ENCODE measurements around the gene GTSE1.
A peak's percentile ranks its signal among the peaks of the same experiment; 100 is the strongest.

GTSE1 gene

GRCh38 chr22:46378426-46379065, 81.9 kb downstream of the GTSE1 start:
- no peak overlapping the region for H3K27ac ChIP-seq
- H4K20me1 ChIP-seq = peaks cover 0 to 64% (median 25%) of the 10 kb centered on the region in 11 experiments; a peak in 18 of 22 replicates
- TF ChIP-seq Cebpa-rat (IDR thresholded peaks at IDR 0.05) = no peak
- no peak overlapping the region for H3K9ac ChIP-seq
- H3K27me3 ChIP-seq = peaks cover 18 to 66% (median 37%) of the 10 kb centered on the region in 11 experiments
- peaks cover 0 to 24% (median 7%) of the 10 kb centered on the region in 11 experiments; a peak in 8 of 22 replicates for H3K36me3 ChIP-seq
- peaks cover 21 to 51% (median 41%) of the 10 kb centered on the region in 10 experiments for H3K4me1 ChIP-seq
- H3K4me3 ChIP-seq = no peak overlapping the region
- H3K4me2 ChIP-seq = 0 out of 22 replicates have a peak overlapping the region, but pooled peaks of 1 of the 11 experiments have one; percentile 86
- peaks cover 16 to 26% (median 22%) of the 10 kb centered on the region in 11 experiments for H3K9me3 ChIP-seq (replicated peaks in 1 of 11)

GRCh38 chr22:46379066-46379930, 82.6 kb downstream of the GTSE1 start:
- peaks cover 0 to 24% (median 7%) of the 10 kb centered on the region in 11 experiments; a peak in 8 of 22 replicates for H3K36me3 ChIP-seq
- peak in 1 of 11 experiments; percentile 44; a peak in 1 of 22 replicates for TF ChIP-seq Cebpa-rat (IDR thresholded peaks at IDR 0.05)
- H3K4me2 ChIP-seq = peak overlapping the region in 5 of 11 experiments; percentile 66 to 94 (median 79); a peak in 10 of 22 replicates
- H3K4me3 ChIP-seq = no peak overlapping the region
- peaks cover 13 to 43% (median 33%) of the 10 kb centered on the region in 10 experiments for H3K4me1 ChIP-seq
- no peak overlapping the region for H3K9ac ChIP-seq
- H3K9me3 ChIP-seq (replicated peaks in 1 of 11) = peaks cover 16 to 26% (median 22%) of the 10 kb centered on the region in 11 experiments
- H4K20me1 ChIP-seq = peaks cover 0 to 56% (median 18%) of the 10 kb centered on the region in 11 experiments; a peak in 17 of 22 replicates
- H3K27ac ChIP-seq = no peak overlapping the region
- peaks cover 18 to 59% (median 37%) of the 10 kb centered on the region in 11 experiments for H3K27me3 ChIP-seq

- TF ChIP-seq Cebpa-rat (IDR thresholded peaks at IDR 0.05) = no peak
- Histone ChIP-seq H3K9ac (no peak overlapping the region), H3K4me2 (peak overlapping the region in 9 of 11 experiments; percentile 13 to 94 (median 69); a peak in 17 of 22 replicates), H4K20me1 (peaks cover 0 to 49% (median 10%) of the 10 kb centered on the region in 11 experiments; a peak in 14 of 22 replicates), H3K27ac (no peak overlapping the region), H3K36me3 (peaks cover 0 to 24% (median 7%) of the 10 kb centered on the region in 11 experiments; a peak in 8 of 22 replicates), H3K4me1 (peaks cover 6 to 35% (median 25%) of the 10 kb centered on the region in 10 experiments), H3K9me3 (replicated peaks in 1 of 11) (peaks cover 16 to 24% (median 22%) of the 10 kb centered on the region in 11 experiments), H3K4me3 (no peak overlapping the region), H3K27me3 (peaks cover 18 to 51% (median 33%) of the 10 kb centered on the region in 11 experiments)
These were observed 83.4 kb downstream of the GTSE1 start for GRCh38 chr22:46380069-46380468.

Data from BLaER1 treated with 17β-estradiol and CSF1 and Interleukin-3, amounts not matched to agents 10 nM and 100 nM (cell line).